Stimulated activated naive CD8-positive, alpha-beta T cell treated with anti-CD3 and anti-CD28 coated beads, Interleukin-15, amount 100 ng/mL, for 72 hours (primary cell): ENCODE results near the gene KRT6C.
"Not testable (repeated sequence)": the region's sequence is repeated elsewhere in the genome, so short reads cannot be mapped to it uniquely, and the experiment has no call there.

Experiments used
- ATAC-seq: fragments of 150-1000 bp; cut with Tn5 transposase; 2 replicates; pipeline ENCODE4 v1.10.0; 2021; ENCODE audit warnings: mild to moderate bottlenecking, moderate library complexity
- DNase-seq, 2 donors: peaks; one replicate each; pipeline ENCODE4 v3.0.0; 2021 to 2022
- H3K27ac Mint-ChIP-seq, 2 donors: one replicate each; pipeline ENCODE4 v1.8.0; 2022; ENCODE audit warnings: mild to moderate bottlenecking in 2 of 2, mixed read lengths in 2 of 2, moderate library complexity in 2 of 2
- H3K27me3 Mint-ChIP-seq: one replicate; pipeline ENCODE4 v1.8.0; 2022; ENCODE audit warnings: mixed read lengths
- H3K4me1 Mint-ChIP-seq: one replicate; pipeline ENCODE4 v1.8.0; 2022; ENCODE audit warnings: mild to moderate bottlenecking, mixed read lengths
- H3K4me3 Mint-ChIP-seq, 2 donors: one replicate each; pipeline ENCODE4 v1.8.0; 2022; ENCODE audit warnings: mild to moderate bottlenecking in 2 of 2, mixed read lengths in 2 of 2, moderate library complexity in 1 of 2
- H3K9me3 Mint-ChIP-seq, 2 donors: one replicate each; pipeline ENCODE4 v1.8.0; 2022; ENCODE audit warnings: mixed read lengths in 2 of 2

The KRT6C gene

GRCh38 chr12:52508211-52508610, 34.6 kb upstream of the KRT6C start:
- peaks cover 45% of the 10 kb centered on the region for H3K27me3 Mint-ChIP-seq
- H3K9me3 Mint-ChIP-seq: peaks cover 7 to 8% of the 10 kb centered on the region in 2 donors
- no peak overlapping the region for H3K4me3 Mint-ChIP-seq
- H3K4me1 Mint-ChIP-seq: no peaks in the 10 kb centered on the region
- DNase-seq: no peak
- ATAC-seq: no peak
- H3K27ac Mint-ChIP-seq: no peak overlapping the region

- ATAC-seq (peak; percentile 48), DNase-seq (no peak)
- Mint-ChIP-seq H3K9me3 (peaks cover 7 to 8% of the 10 kb centered on the region in 2 donors), H3K4me1 (no peaks in the 10 kb centered on the region), H3K27me3 (peaks cover 45% of the 10 kb centered on the region), H3K4me3 (no peak overlapping the region), H3K27ac (no peak overlapping the region)
Observed at GRCh38 chr12:52506858-52507715, 33.5 kb upstream of the KRT6C start.

- Mint-ChIP-seq H3K27me3 (peaks cover 35% of the 10 kb centered on the region), H3K4me3 (no peak overlapping the region), H3K4me1 (no peaks in the 10 kb centered on the region), H3K9me3 (no peaks in the 10 kb centered on the region), H3K27ac (no peak overlapping the region)
- DNase-seq (no peak), ATAC-seq (no peak)
Observed at GRCh38 chr12:52502877-52503276, 29.3 kb upstream of the KRT6C start.

GRCh38 chr12:52501490-52501889, 27.9 kb upstream of the KRT6C start:
- Mint-ChIP-seq H3K4me3 (no peak overlapping the region), H3K27me3 (peaks cover 28% of the 10 kb centered on the region), H3K9me3 (no peaks in the 10 kb centered on the region), H3K4me1 (no peaks in the 10 kb centered on the region), H3K27ac (no peak overlapping the region)
- DNase-seq (no peak), ATAC-seq (no peak)

GRCh38 chr12:52500574-52500973, 27.0 kb upstream of the KRT6C start:
- DNase-seq, H3K4me3 Mint-ChIP-seq, H3K4me1 Mint-ChIP-seq, H3K27ac Mint-ChIP-seq, ATAC-seq, H3K9me3 Mint-ChIP-seq: not testable (repeated sequence)
- H3K27me3 Mint-ChIP-seq: peaks cover 20% of the 10 kb centered on the region

- ATAC-seq: no peak
- Mint-ChIP-seq H3K4me1 (peaks cover 5% of the 10 kb centered on the region), H3K27ac (no peak overlapping the region), H3K27me3 (peaks cover 20% of the 10 kb centered on the region), H3K9me3 (no peaks in the 10 kb centered on the region), H3K4me3 (no peak overlapping the region)
- no peak for DNase-seq
Observed at GRCh38 chr12:52499806-52500560, 26.4 kb upstream of the KRT6C start.

GRCh38 chr12:52498946-52499345, 25.3 kb upstream of the KRT6C start:
- ATAC-seq (no peak), DNase-seq (no peak)
- H3K9me3 Mint-ChIP-seq: no peaks in the 10 kb centered on the region
- H3K4me3 Mint-ChIP-seq: no peak overlapping the region
- peaks cover 5% of the 10 kb centered on the region for H3K4me1 Mint-ChIP-seq
- no peak overlapping the region for H3K27ac Mint-ChIP-seq
- H3K27me3 Mint-ChIP-seq: peaks cover 27% of the 10 kb centered on the region

- Mint-ChIP-seq H3K4me1 (peaks cover 5% of the 10 kb centered on the region), H3K4me3 (no peak overlapping the region), H3K9me3 (no peaks in the 10 kb centered on the region), H3K27me3 (peaks cover 35% of the 10 kb centered on the region), H3K27ac (no peak overlapping the region)
- DNase-seq: no peak
- no peak for ATAC-seq
Observed at GRCh38 chr12:52497975-52498374, 24.4 kb upstream of the KRT6C start.

- Mint-ChIP-seq H3K9me3 (no peaks in the 10 kb centered on the region), H3K27me3 (peaks cover 47% of the 10 kb centered on the region), H3K4me1 (peaks cover 5% of the 10 kb centered on the region), H3K27ac (no peak overlapping the region), H3K4me3 (no peak overlapping the region)
- no peak for DNase-seq
- ATAC-seq: no peak
Observed at GRCh38 chr12:52496590-52497071, 23.0 kb upstream of the KRT6C start.

GRCh38 chr12:52496054-52496453, 22.4 kb upstream of the KRT6C start:
- no peak overlapping the region for H3K4me3 Mint-ChIP-seq
- no peaks in the 10 kb centered on the region for H3K9me3 Mint-ChIP-seq
- DNase-seq (no peak), ATAC-seq (no peak)
- H3K4me1 Mint-ChIP-seq: peaks cover 5% of the 10 kb centered on the region
- H3K27me3 Mint-ChIP-seq: peaks cover 53% of the 10 kb centered on the region
- peak overlapping the region; percentile 4 to 12 for H3K27ac Mint-ChIP-seq

GRCh38 chr12:52495389-52495788, 21.8 kb upstream of the KRT6C start:
- Mint-ChIP-seq H3K27ac (peak overlapping the region in 1 of 2 donors; percentile 35), H3K4me1 (peaks cover 5% of the 10 kb centered on the region), H3K4me3 (no peak overlapping the region), H3K27me3 (peaks cover 60% of the 10 kb centered on the region), H3K9me3 (no peaks in the 10 kb centered on the region)
- DNase-seq (no peak), ATAC-seq (no peak)

GRCh38 chr12:52494518-52494917, 20.9 kb upstream of the KRT6C start:
- ATAC-seq (no peak), DNase-seq (no peak)
- H3K27ac Mint-ChIP-seq: no peak overlapping the region
- peaks cover 5% of the 10 kb centered on the region for H3K4me1 Mint-ChIP-seq
- no peaks in the 10 kb centered on the region for H3K9me3 Mint-ChIP-seq
- peaks cover 63% of the 10 kb centered on the region for H3K27me3 Mint-ChIP-seq
- H3K4me3 Mint-ChIP-seq: no peak overlapping the region

- H3K9me3 Mint-ChIP-seq: no peaks in the 10 kb centered on the region
- peaks cover 65% of the 10 kb centered on the region for H3K27me3 Mint-ChIP-seq
- peaks cover 5% of the 10 kb centered on the region for H3K4me1 Mint-ChIP-seq
- H3K4me3 Mint-ChIP-seq: no peak overlapping the region
- DNase-seq: no peak
- H3K27ac Mint-ChIP-seq: peak overlapping the region in 1 of 2 donors; percentile 5
- ATAC-seq: no peak
Observed at GRCh38 chr12:52494100-52494499, 20.5 kb upstream of the KRT6C start.

GRCh38 chr12:52493172-52493571, 19.6 kb upstream of the KRT6C start, which contains the start of gene KRT6A:
Gene KRT6A (minus strand): TSS chr12:52493257. CDS start chr12:52493188, 69 bp downstream.
- peaks cover 70% of the 10 kb centered on the region for H3K27me3 Mint-ChIP-seq
- ATAC-seq: no peak
- H3K27ac Mint-ChIP-seq: no peak within 1 kb of the TSS
- H3K4me3 Mint-ChIP-seq: no peak within 1 kb of the TSS
- peaks cover 5% of the 10 kb centered on the region for H3K4me1 Mint-ChIP-seq
- no peaks in the 10 kb centered on the region for H3K9me3 Mint-ChIP-seq
- no peak for DNase-seq

- H3K27me3 Mint-ChIP-seq: peaks cover 70% of the 10 kb centered on the region
- H3K4me1 Mint-ChIP-seq, H3K4me3 Mint-ChIP-seq, H3K27ac Mint-ChIP-seq, H3K9me3 Mint-ChIP-seq, DNase-seq, ATAC-seq: not testable (repeated sequence)
Observed at GRCh38 chr12:52492405-52492804, 18.8 kb upstream of the KRT6C start.

GRCh38 chr12:52491495-52491894, 17.9 kb upstream of the KRT6C start:
- ATAC-seq, H3K9me3 Mint-ChIP-seq, H3K4me3 Mint-ChIP-seq, DNase-seq, H3K4me1 Mint-ChIP-seq, H3K27ac Mint-ChIP-seq: not testable (repeated sequence)
- H3K27me3 Mint-ChIP-seq: peaks cover 77% of the 10 kb centered on the region
